HL-60 (cell line): ENCODE measurements around the gene ATP5F1A.

Experiments
- DNase-seq, 2 experiments: peaks; one replicate each; pipeline ENCODE4 v3.0.0-alpha.2; 2010 to 2020; ENCODE audit warnings: low read depth in 1 of 2, low spot score in 1 of 2
- H3K27ac ChIP-seq: fragments of 250-450 bp; sonication (Bioruptor Pico); replicated peaks from 2 replicates; pipeline ENCODE4 v1.5.1; 2020; ENCODE audit warnings: mild to moderate bottlenecking, moderate library complexity
- H3K27me3 ChIP-seq: fragments of 250-450 bp; sonication (Bioruptor Pico); 2 replicates; pipeline ENCODE4 v1.5.1; 2021; ENCODE audit warnings: mild to moderate bottlenecking, moderate library complexity; ENCODE audit not compliant: insufficient read depth, poor library complexity, severe bottlenecking
- H3K4me3 ChIP-seq: replicated peaks from 2 replicates; pipeline ENCODE4 v1.5.1; 2011; ENCODE audit warnings: mild to moderate bottlenecking, control low read depth, low read length; ENCODE audit not compliant: insufficient read depth
- GABPA ChIP-seq: IDR thresholded peaks from 2 replicates; pipeline ENCODE4 v1.6.1; 2012; ENCODE audit warnings: low read depth
- POLR2AphosphoS5 ChIP-seq: IDR thresholded peaks from 2 replicates; pipeline ENCODE4 v1.6.1; 2012; ENCODE audit warnings: low read depth
- SPI1 ChIP-seq: IDR thresholded peaks from 2 replicates; pipeline ENCODE4 v1.6.1; 2012; ENCODE audit warnings: low read depth, mild to moderate bottlenecking, borderline replicate concordance
- TF ChIP-seq, protein P1 (sequence below): IDR thresholded peaks from 2 replicates; pipeline ENCODE4 v1.6.1; 2012; ENCODE audit warnings: low read depth; ENCODE audit not compliant: insufficient replicate concordance
- TF ChIP-seq, protein P2 (sequence below): IDR thresholded peaks from one replicate; pipeline ENCODE4 v1.5.1; 2011; ENCODE audit warnings: low read length, control low read depth, inconsistent platforms; ENCODE audit not compliant: insufficient read depth

ATP5F1A gene

DNA sequence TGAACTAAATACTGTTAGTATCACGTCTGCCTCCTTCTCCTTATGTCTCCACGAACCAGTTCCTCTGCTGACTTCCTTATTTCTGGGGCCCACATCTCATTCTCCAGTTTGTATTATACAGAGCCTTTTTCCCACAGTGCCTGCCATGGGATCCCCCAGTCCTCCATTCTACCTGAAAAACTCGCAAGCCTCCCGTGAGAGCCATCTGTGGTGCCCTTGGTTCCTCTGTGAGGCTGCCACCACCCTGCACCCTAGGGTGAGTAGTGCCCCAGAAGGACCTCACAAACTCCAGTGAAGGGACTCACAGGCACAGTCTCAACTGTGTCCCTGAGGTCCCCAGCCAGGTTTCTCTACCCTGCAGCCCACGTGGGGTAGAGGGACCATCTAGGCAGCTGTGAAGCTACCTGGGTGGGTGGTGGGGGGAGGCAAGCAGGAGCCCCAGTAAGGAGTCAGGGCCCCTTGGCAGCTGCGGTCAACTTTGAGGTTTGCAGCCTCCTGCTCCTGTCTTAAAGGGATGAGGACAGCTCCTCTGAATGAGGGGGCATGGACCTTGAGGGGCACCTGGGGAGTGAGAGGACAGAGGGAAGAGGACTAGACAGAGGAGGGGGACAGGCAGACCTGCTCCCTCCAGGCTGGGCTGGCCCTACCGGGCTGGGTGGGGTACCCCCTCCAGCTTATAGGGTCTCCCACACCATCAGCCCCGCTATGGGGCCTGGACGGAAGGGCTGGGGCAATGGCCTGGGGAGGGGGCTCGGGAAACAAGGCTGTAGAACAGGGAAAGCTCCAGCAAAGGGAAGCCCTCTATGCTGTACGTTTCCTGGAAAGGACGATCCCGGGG is 27.1 kb downstream of the ATP5F1A start:
- peak in 1 of 2 experiments; percentile 85 for DNase-seq
- H3K4me3 ChIP-seq, result peak overlapping the region; percentile 85
- peak overlapping the region; percentile 85 for H3K27ac ChIP-seq
- TF ChIP-seq GABPA, result no peak
- peak; percentile 100 for TF ChIP-seq SPI1
- TF ChIP-seq, protein P1, sequence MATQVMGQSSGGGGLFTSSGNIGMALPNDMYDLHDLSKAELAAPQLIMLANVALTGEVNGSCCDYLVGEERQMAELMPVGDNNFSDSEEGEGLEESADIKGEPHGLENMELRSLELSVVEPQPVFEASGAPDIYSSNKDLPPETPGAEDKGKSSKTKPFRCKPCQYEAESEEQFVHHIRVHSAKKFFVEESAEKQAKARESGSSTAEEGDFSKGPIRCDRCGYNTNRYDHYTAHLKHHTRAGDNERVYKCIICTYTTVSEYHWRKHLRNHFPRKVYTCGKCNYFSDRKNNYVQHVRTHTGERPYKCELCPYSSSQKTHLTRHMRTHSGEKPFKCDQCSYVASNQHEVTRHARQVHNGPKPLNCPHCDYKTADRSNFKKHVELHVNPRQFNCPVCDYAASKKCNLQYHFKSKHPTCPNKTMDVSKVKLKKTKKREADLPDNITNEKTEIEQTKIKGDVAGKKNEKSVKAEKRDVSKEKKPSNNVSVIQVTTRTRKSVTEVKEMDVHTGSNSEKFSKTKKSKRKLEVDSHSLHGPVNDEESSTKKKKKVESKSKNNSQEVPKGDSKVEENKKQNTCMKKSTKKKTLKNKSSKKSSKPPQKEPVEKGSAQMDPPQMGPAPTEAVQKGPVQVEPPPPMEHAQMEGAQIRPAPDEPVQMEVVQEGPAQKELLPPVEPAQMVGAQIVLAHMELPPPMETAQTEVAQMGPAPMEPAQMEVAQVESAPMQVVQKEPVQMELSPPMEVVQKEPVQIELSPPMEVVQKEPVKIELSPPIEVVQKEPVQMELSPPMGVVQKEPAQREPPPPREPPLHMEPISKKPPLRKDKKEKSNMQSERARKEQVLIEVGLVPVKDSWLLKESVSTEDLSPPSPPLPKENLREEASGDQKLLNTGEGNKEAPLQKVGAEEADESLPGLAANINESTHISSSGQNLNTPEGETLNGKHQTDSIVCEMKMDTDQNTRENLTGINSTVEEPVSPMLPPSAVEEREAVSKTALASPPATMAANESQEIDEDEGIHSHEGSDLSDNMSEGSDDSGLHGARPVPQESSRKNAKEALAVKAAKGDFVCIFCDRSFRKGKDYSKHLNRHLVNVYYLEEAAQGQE, result peak; percentile 34
- TF ChIP-seq POLR2AphosphoS5, result peak; percentile 24
- TF ChIP-seq, protein P2, sequence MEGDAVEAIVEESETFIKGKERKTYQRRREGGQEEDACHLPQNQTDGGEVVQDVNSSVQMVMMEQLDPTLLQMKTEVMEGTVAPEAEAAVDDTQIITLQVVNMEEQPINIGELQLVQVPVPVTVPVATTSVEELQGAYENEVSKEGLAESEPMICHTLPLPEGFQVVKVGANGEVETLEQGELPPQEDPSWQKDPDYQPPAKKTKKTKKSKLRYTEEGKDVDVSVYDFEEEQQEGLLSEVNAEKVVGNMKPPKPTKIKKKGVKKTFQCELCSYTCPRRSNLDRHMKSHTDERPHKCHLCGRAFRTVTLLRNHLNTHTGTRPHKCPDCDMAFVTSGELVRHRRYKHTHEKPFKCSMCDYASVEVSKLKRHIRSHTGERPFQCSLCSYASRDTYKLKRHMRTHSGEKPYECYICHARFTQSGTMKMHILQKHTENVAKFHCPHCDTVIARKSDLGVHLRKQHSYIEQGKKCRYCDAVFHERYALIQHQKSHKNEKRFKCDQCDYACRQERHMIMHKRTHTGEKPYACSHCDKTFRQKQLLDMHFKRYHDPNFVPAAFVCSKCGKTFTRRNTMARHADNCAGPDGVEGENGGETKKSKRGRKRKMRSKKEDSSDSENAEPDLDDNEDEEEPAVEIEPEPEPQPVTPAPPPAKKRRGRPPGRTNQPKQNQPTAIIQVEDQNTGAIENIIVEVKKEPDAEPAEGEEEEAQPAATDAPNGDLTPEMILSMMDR, result no peak
- H3K27me3 ChIP-seq, result no peaks in the 10 kb centered on the region

DNA sequence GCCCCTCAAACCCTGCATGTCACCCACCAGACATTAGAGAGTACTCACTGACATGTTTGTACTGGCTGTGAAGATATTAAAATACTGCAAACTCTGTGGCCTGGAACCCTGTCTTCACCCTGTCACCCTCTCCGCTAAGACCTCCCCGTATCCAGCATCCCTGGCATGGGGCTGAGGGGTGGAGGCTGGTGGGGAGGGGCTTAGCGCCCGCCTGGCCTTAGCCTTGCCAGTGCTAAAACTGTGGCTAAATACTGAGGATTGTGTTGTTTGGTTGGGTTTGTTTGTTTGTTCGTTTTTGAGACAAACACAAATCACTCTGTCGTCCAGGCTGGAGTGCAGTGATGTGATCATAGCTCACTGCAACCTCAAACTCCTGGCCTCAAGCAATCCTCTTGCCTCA is 27.9 kb downstream of the ATP5F1A start:
- H3K27me3 ChIP-seq, result no peaks in the 10 kb centered on the region
- H3K4me3 ChIP-seq, result peak overlapping the region; percentile 85
- peak overlapping the region; percentile 85 for H3K27ac ChIP-seq
- DNase-seq, result no peak
- TF ChIP-seq SPI1 (no peak), POLR2AphosphoS5 (no peak), GABPA (no peak)
- TF ChIP-seq, protein P1, result no peak
- TF ChIP-seq, protein P2, result no peak

DNA sequence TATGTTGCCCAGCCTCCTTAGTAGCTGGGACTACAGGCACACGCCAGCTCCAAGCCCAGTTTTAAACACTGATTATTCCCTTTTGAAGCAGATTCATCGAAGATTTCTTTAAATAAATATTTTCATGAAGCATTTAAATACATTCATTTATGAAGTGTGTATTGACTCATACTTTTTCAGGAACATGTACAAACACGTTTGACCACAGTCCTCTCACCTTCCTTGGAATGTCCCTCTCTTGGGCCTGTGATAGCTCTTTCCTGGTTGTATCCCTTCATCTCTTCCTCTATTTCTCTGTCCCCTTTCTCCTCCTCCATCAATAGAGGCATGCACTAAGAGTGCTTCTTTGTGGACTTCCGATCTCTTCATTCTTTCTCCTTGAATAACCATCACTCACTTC is 28.6 kb downstream of the ATP5F1A start:
- no peak for DNase-seq
- H3K4me3 ChIP-seq, result peak overlapping the region; percentile 85; the same call in 1 of the 2 replicates
- TF ChIP-seq, protein P1, result no peak
- TF ChIP-seq POLR2AphosphoS5 (no peak), GABPA (no peak), SPI1 (no peak)
- TF ChIP-seq, protein P2, result no peak
- no peaks in the 10 kb centered on the region for H3K27me3 ChIP-seq
- peak overlapping the region; percentile 85 for H3K27ac ChIP-seq
